Measurements from ENCODE around the gene PHLPP2.
"Not testable (repeated sequence)": the region's sequence is repeated elsewhere in the genome, so short reads cannot be mapped to it uniquely, and the experiment has no call there.

Gene PHLPP2

GRCh38 chr16:71610936-71611871 is 113.3 kb downstream of the PHLPP2 start:
- peak; percentile 25 for DNase-seq

- DNase-seq, result no peak
These were observed 114.1 kb downstream of the PHLPP2 start for GRCh38 chr16:71610447-71610846.

GRCh38 chr16:71609066-71609465 is 115.4 kb downstream of the PHLPP2 start:
- no peak for DNase-seq

GRCh38 chr16:71600822-71601221 is 123.7 kb downstream of the PHLPP2 start:
- no peak for DNase-seq

GRCh38 chr16:71598426-71598825 is 126.1 kb downstream of the PHLPP2 start:
- DNase-seq, result not testable (repeated sequence)

GRCh38 chr16:71595340-71595826 is 129.1 kb downstream of the PHLPP2 start:
- not testable (repeated sequence) for DNase-seq

Data from HCEC 1CT (cell line).